GM12865 (cell line): ENCODE results near the gene CARD16.
"Not testable (repeated sequence)": the region's sequence is repeated elsewhere in the genome, so short reads cannot be mapped to it uniquely, and the experiment has no call there.

Source experiments
- DNase-seq: peaks from one replicate; pipeline ENCODE4 v3.0.0; 2010; ENCODE audit warnings: low read depth
- H3K4me3 ChIP-seq: 2 replicates; pipeline ENCODE4 v1.5.1; 2011; ENCODE audit warnings: mild to moderate bottlenecking, low read depth, low read length, control low read depth
- TF ChIP-seq, protein P1 (sequence below): IDR thresholded peaks from 2 replicates; pipeline ENCODE4 v1.5.1; 2011; ENCODE audit warnings: low read length, control low read depth, low read depth, inconsistent platforms; ENCODE audit not compliant: insufficient read depth; ENCODE audit errors: missing control alignments

Gene CARD16

DNA sequence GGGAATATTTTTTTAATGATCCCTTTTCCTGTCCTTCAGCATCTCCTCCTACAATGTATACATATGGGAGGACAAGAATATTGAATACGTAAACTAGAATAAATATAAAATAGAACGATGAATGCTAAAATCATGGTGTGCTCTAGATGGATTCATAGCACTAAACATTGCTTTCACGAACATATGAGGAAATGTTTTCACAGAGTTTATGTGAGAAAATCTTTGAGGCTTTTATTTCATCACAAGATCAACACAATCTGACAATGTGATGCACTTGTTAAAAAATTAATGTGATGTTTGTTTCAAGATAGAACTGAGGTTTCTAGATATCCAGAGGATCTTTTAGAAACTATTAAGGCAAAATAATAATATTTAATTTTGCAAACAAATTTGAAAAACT is 3.0 kb downstream of the CARD16 start:
- no peak for DNase-seq
- H3K4me3 ChIP-seq: no peak overlapping the region
- TF ChIP-seq, protein P1, sequence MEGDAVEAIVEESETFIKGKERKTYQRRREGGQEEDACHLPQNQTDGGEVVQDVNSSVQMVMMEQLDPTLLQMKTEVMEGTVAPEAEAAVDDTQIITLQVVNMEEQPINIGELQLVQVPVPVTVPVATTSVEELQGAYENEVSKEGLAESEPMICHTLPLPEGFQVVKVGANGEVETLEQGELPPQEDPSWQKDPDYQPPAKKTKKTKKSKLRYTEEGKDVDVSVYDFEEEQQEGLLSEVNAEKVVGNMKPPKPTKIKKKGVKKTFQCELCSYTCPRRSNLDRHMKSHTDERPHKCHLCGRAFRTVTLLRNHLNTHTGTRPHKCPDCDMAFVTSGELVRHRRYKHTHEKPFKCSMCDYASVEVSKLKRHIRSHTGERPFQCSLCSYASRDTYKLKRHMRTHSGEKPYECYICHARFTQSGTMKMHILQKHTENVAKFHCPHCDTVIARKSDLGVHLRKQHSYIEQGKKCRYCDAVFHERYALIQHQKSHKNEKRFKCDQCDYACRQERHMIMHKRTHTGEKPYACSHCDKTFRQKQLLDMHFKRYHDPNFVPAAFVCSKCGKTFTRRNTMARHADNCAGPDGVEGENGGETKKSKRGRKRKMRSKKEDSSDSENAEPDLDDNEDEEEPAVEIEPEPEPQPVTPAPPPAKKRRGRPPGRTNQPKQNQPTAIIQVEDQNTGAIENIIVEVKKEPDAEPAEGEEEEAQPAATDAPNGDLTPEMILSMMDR: no peak

DNA sequence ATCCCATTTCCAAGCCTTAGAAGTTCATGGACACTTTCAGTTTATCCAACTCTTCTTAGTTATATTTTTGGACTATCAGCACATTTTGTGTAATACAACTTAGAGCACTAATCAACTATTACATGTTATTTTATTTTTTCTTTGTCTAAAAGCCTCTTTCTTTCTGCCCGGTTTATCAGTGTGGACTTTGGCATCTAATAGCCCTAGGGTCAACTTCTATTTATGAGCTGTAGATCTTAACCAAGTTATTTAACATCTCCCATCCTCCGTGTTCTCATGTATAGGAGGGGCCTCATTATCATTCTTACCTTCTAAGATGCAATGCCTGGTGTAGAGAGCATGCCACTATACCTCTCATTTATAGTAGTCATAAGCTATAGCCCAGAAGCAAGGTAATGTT is 4.4 kb downstream of the CARD16 start:
- DNase-seq: no peak
- TF ChIP-seq, protein P1: no peak
- no peak overlapping the region for H3K4me3 ChIP-seq

DNA sequence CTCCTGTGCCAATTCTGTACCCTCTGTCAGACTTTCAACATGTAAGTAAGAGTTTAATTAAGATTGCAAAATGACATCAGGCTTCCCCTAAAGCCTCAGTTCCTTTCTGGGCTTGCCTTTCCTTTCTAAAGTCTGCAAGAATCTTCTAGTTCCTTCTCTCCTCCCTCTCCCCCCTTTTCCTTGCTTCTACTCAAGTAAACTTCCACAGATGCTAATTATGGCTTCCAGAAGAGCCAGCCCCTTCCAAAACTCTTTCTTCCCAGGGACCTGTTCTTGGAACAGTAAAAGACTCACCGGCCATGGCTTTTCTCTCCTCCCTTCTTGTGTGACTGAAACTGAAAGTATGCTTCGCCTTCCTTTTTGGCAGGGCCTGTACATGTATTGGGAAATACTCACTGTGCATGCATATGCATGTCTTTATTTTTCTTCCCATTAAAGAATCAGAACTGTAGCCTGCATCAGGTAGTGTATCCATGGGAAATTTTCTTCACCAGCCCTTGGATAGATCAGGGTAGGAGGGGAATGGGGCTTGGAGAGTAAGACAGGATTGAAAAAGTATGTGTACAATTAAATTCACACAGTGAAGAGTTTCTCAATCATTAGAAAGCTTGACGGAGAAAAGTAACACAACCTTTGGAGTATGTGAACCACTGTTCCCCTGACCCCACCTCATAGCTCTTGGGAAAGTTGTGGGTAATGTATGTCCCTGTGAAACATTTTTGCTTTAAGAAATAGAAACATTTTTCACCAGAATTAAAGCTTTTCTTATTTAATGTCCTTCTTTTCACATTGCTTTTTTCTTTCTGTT is 10.1 kb downstream of the CARD16 start, which contains the start of gene CASP1:
CASP1 (minus strand) TSS at position 332 of the 808 bp plus-strand sequence; CDS start at position 301, 31 bp downstream.
- peak; percentile 64 for DNase-seq
- TF ChIP-seq, protein P1: no peak
- H3K4me3 ChIP-seq: peak within 1 kb of the TSS; percentile 73

DNA sequence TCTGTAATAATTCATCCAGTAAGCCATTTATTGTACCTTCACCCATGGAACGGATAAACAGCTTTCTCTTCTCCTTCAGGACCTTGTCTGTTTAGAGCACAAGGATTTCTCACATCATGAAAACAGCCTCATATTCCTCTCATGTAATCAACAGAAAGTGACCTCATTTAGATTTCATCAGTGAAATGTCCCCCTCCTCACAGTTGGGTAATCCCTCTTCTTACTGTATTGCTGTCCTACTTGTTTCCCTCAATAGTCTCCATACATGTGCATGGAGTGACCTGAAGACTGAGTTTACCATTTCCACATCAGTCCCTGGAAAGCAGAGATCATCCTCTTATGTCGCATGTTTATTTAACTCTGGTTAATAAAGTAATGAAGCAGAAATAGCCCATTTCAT is 10.7 kb downstream of the CARD16 start:
- H3K4me3 ChIP-seq: peak overlapping the region; percentile 73
- not testable (repeated sequence) for DNase-seq

DNA sequence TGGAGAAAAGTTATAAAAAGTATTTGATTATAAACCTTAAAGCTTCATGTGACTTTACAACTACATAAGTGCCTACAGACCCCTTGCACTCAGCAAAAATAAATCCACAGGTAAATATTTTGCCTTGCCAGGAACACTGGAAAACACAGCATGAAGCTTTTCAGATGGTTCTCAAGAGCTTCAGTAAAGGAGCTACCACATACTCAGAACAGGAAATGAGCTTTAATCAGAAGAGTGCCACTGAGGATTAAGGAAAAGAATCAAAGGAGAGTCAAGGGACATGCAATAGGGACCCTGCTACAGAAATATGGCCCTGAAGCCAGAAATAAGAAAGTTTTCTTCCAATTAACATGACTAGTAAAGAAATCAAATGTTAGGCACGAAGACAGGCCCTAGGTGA is 11.4 kb downstream of the CARD16 start:
- no peak for DNase-seq
- TF ChIP-seq, protein P1: no peak

DNA sequence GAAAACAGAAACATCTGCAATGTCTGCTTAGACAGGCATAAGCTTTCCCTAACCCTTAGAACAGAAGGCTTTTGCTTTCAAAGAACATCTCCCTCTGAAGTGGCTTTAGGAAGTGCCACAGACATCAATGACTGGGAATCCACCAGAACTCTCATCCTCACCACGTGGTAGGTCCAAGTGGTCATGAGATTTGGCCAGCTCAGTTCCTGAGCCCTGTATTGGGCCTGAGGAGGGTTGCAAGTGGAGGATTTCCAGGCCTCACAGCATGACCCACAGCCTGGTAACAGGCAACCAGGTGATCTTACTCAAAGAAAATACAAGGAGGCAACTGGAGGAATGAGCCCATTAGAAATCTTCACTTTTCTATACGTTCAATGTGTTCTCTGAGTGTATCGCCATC is 11.8 kb downstream of the CARD16 start:
- TF ChIP-seq, protein P1: no peak
- peak overlapping the region; percentile 73 for H3K4me3 ChIP-seq

More for the DNA sequence above, 11.4 kb downstream of the CARD16 start:
- H3K4me3 ChIP-seq: peak overlapping the region; percentile 73

DNA sequence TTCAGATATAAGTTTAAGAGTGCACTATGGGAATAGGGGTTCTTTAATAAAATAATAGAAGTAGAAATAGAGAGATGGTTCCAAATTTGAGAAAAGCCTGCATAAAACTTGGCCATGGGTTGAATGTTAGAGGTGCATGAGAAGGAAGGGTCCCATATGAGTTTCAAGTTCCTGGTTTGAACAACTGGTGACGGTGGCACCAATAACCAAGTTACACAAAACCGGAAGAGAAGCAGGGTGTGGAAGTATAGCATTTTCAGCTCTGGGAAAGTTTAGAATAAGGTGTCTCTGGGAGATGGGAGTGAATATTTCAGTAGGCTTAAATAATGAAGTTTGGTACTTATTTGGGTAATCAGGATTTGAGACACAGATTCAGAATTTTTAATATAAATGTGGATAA is 12.6 kb downstream of the CARD16 start:
- peak overlapping the region; percentile 73 for H3K4me3 ChIP-seq
- TF ChIP-seq, protein P1: no peak
- DNase-seq: no peak

More for the DNA sequence above, 11.8 kb downstream of the CARD16 start:
- no peak for DNase-seq
